ENCODE data around the gene CDH3.

CDH3 gene

GRCh38 chr16:68652659-68653058 lies 7.5 kb downstream of the CDH3 start:
- no peak for DNase-seq

GRCh38 chr16:68655806-68656205 lies 10.7 kb downstream of the CDH3 start:
- no peak for DNase-seq

GRCh38 chr16:68656751-68657150 lies 11.6 kb downstream of the CDH3 start:
- DNase-seq: no peak

GRCh38 chr16:68658341-68658973 lies 13.3 kb downstream of the CDH3 start:
- no peak for DNase-seq

GRCh38 chr16:68658974-68659360 lies 13.9 kb downstream of the CDH3 start:
- DNase-seq: no peak

GRCh38 chr16:68659412-68660358 lies 14.6 kb downstream of the CDH3 start:
- DNase-seq: no peak

- DNase-seq: no peak
Measured at GRCh38 chr16:68660359-68660795, 15.3 kb downstream of the CDH3 start.

- no peak for DNase-seq
Measured at GRCh38 chr16:68662035-68662434, 16.9 kb downstream of the CDH3 start.

GRCh38 chr16:68664297-68664696 lies 19.2 kb downstream of the CDH3 start:
- no peak for DNase-seq

GRCh38 chr16:68665501-68665900 lies 20.4 kb downstream of the CDH3 start:
- no peak for DNase-seq

GRCh38 chr16:68668266-68668665 lies 23.2 kb downstream of the CDH3 start:
- no peak for DNase-seq

GRCh38 chr16:68676113-68676860 lies 31.2 kb downstream of the CDH3 start:
- no peak for DNase-seq

GRCh38 chr16:68681038-68681437 lies 35.9 kb downstream of the CDH3 start:
- no peak for DNase-seq

- no peak for DNase-seq
Measured at GRCh38 chr16:68685685-68686478, 40.8 kb downstream of the CDH3 start.

GRCh38 chr16:68686905-68687304 lies 41.8 kb downstream of the CDH3 start:
- DNase-seq: no peak

- no peak for DNase-seq
Measured at GRCh38 chr16:68689921-68690320, 44.8 kb downstream of the CDH3 start.

- no peak for DNase-seq
Measured at GRCh38 chr16:68695575-68695974, 50.5 kb downstream of the CDH3 start.

- DNase-seq: no peak
Measured at GRCh38 chr16:68696514-68696913, 51.4 kb downstream of the CDH3 start.

GRCh38 chr16:68698091-68698490 lies 53.0 kb downstream of the CDH3 start:
- DNase-seq: no peak

- DNase-seq: no peak
Measured at GRCh38 chr16:68700120-68700519, 55.0 kb downstream of the CDH3 start.

- no peak for DNase-seq
Measured at GRCh38 chr16:68700831-68701230, 55.7 kb downstream of the CDH3 start.

- peak; percentile 86 for DNase-seq
Measured at GRCh38 chr16:68704232-68704867, 59.2 kb downstream of the CDH3 start.

Data from activated CD8-positive, alpha-beta memory T cell treated with anti-CD3 and anti-CD28 coated beads for 24 hours (primary cell).